A549 (cell line): ENCODE data around the gene CABP4.

Source experiments
- CBX2 ChIP-seq: fragments of 200-600 bp; sonication (generic); IDR thresholded peaks from 2 replicates; pipeline ENCODE4 v1.6.1; 2016; ENCODE audit warnings: low read depth, mild to moderate bottlenecking, borderline replicate concordance
- CEBPB ChIP-seq, 2 experiments: fragments of >200 bp in 1 of 2; sonication (Bioruptor Twin) in 1 of 2; formaldehyde crosslinking in 1 of 2; IDR thresholded peaks; 2 replicates each; pipeline ENCODE4 v1.6.1; 2012 to 2016
- EHMT2 ChIP-seq: fragments of 200-600 bp; sonication (generic); IDR thresholded peaks from 2 replicates; pipeline ENCODE4 v1.6.1; 2016; ENCODE audit warnings: antibody characterized with exemption, low read depth, mild to moderate bottlenecking, moderate library complexity
- EP300 ChIP-seq, 2 experiments: fragments of >200 bp; sonication (Bioruptor Twin); formaldehyde crosslinking; IDR thresholded peaks; 2 replicates in 1 of 2; 3 replicates in 1 of 2; pipeline ENCODE4 v1.6.1; 2016 to 2017
- JUNB ChIP-seq: fragments of >200 bp; sonication (Bioruptor Twin); formaldehyde crosslinking; IDR thresholded peaks from 2 replicates; pipeline ENCODE4 v1.6.1; 2016
- RFX5 ChIP-seq: fragments of 450-650 bp; IDR thresholded peaks from 2 replicates; pipeline ENCODE4 v1.7.1; 2014; ENCODE audit warnings: antibody characterized with exemption, mild to moderate bottlenecking, moderate library complexity
- USF2 ChIP-seq: fragments of 450-650 bp; IDR thresholded peaks from 2 replicates; pipeline ENCODE4 v1.6.1; 2014; ENCODE audit warnings: antibody characterized with exemption
- TF ChIP-seq, protein P1 (sequence below): fragments of >200 bp; sonication (Bioruptor Twin); formaldehyde crosslinking; IDR thresholded peaks from 3 replicates; pipeline ENCODE4 v1.5.1; 2016

DNA sequence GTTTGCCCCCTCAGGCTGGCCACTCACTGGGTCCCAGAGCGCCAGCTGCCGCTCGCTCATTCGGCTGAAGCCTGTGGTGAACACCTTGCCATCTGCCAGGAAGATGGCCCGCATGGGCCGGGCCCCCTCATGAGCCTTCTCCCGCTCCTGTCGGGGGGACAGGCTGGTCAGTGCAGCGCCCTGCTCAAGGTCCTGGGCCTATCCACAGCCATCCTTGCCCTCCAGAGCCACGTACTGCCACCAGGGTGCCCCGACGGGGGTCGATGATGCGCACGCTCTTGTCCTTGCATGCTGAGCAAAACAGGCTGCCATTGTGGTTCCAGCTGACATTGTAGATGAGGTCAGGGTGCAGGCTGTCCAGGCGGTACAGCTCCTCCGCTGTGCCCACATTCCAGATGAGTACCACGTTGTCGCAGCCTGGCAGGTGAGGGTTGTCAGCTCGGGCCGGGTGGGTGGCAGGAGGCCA lies 14.0 kb upstream of the CABP4 start:
- TF ChIP-seq USF2: no peak
- TF ChIP-seq RFX5: no peak
- TF ChIP-seq JUNB: no peak
- TF ChIP-seq CBX2: no peak
- no peak for TF ChIP-seq EHMT2
- TF ChIP-seq, protein P1, sequence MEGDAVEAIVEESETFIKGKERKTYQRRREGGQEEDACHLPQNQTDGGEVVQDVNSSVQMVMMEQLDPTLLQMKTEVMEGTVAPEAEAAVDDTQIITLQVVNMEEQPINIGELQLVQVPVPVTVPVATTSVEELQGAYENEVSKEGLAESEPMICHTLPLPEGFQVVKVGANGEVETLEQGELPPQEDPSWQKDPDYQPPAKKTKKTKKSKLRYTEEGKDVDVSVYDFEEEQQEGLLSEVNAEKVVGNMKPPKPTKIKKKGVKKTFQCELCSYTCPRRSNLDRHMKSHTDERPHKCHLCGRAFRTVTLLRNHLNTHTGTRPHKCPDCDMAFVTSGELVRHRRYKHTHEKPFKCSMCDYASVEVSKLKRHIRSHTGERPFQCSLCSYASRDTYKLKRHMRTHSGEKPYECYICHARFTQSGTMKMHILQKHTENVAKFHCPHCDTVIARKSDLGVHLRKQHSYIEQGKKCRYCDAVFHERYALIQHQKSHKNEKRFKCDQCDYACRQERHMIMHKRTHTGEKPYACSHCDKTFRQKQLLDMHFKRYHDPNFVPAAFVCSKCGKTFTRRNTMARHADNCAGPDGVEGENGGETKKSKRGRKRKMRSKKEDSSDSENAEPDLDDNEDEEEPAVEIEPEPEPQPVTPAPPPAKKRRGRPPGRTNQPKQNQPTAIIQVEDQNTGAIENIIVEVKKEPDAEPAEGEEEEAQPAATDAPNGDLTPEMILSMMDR: no peak
- TF ChIP-seq EP300 (IDR thresholded peaks at IDR 0.05): no peak
- TF ChIP-seq CEBPB (IDR thresholded peaks at IDR 0.05): no peak
